GM12878 (cell line): ENCODE measurements around the gene SRSF7. TPM values are rescaled to one million over a fixed set of nuclear protein-coding genes. Genes with fewer than 3 reads are reported as not detected.

ENCODE experiments used
- ATAC-seq: fragments of 200-7000 bp; cut with Tn5 transposase; 3 replicates; pipeline ENCODE4 v1.9.1; 2020; ENCODE audit warnings: mild to moderate bottlenecking, moderate library complexity
- BruUV-seq: library from RNA; stranded (reverse); fragments of 400-500 nt; replicated peaks from 2 replicates; lab custom pipeline; 2021; lab: Mats Ljungman, UMichigan
- CTCF ChIA-PET: fragments of 300-600 bp; sonication (Branson Sonifier 250); formaldehyde crosslinking; extraction: SDS; loops from one replicate; lab custom pipeline; 2021; ENCODE audit warnings: inconsistent platforms; lab: Yijun Ruan, JAX
- POLR2A ChIA-PET: fragments of 350-600 bp; formaldehyde crosslinking; extraction: SDS; loops from one replicate; lab custom pipeline; 2021; ENCODE audit warnings: inconsistent platforms; lab: Charles Lee
- RAD21 ChIA-PET: fragments of 300-600 bp; sonication (Branson Sonifier 250); formaldehyde crosslinking; loops from one replicate; lab custom pipeline; 2023; ENCODE audit warnings: antibody characterized with exemption; ENCODE audit not compliant: unreplicated experiment; lab: Charles Lee
- SMC1A ChIA-PET: fragments of 300-600 bp; sonication (Branson Sonifier 250); formaldehyde crosslinking; loops from one replicate; lab custom pipeline; 2023; ENCODE audit not compliant: unreplicated experiment, uncharacterized antibody; lab: Charles Lee
- DNase-seq: peaks from one replicate; pipeline ENCODE4 v3.0.0-alpha.2; 2011; ENCODE audit warnings: low read depth, low spot score
- FAIRE-seq: peaks from 3 replicates; lab custom pipeline; 2011; peaks lifted over from hg19 to GRCh38; lab: Jason Lieb, UNC
- H2AFZ ChIP-seq: 2 replicates; pipeline ENCODE4 v1.6.0; 2011; ENCODE audit warnings: low read depth, low read length, control low read depth; ENCODE audit not compliant: control insufficient read depth
- H3K27ac ChIP-seq: 2 replicates; pipeline ENCODE4 v1.5.1; 2011; ENCODE audit warnings: control low read depth; ENCODE audit not compliant: control insufficient read depth, insufficient read depth
- H3K27me3 ChIP-seq, 2 experiments: replicated peaks in 1 of 2; 2 replicates each; pipeline versions ENCODE4 v1.6.0 to v1.6.1; 2011; ENCODE audit warnings: low read length in 1 of 2; ENCODE audit not compliant: control insufficient read depth in 2 of 2, insufficient read depth in 2 of 2
- H3K36me3 ChIP-seq, 2 experiments: 2 replicates each; pipeline ENCODE4 v1.5.1; 2011; ENCODE audit warnings: low read length in 1 of 2; ENCODE audit not compliant: control insufficient read depth in 2 of 2, insufficient read depth in 2 of 2
- H3K4me1 ChIP-seq: 2 replicates; pipeline ENCODE4 v1.6.1; 2011; ENCODE audit warnings: mild to moderate bottlenecking, low read length, moderate library complexity, mixed read lengths; ENCODE audit not compliant: control insufficient read depth, insufficient read depth
- H3K4me2 ChIP-seq: 2 replicates; pipeline ENCODE4 v1.6.0; 2011; ENCODE audit warnings: control low read depth; ENCODE audit not compliant: control insufficient read depth, insufficient read depth
- H3K4me3 ChIP-seq: fragments of 200-600 bp; sonication (generic); 2 replicates; pipeline ENCODE4 v1.5.1; 2016
- H3K79me2 ChIP-seq: 2 replicates; pipeline ENCODE4 v1.6.0; 2011; ENCODE audit warnings: low read length; ENCODE audit not compliant: control insufficient read depth, insufficient read depth
- H3K9ac ChIP-seq: 2 replicates; pipeline ENCODE4 v1.8.0; 2011; ENCODE audit warnings: low read length, control low read depth, mixed read lengths; ENCODE audit not compliant: control insufficient read depth, insufficient read depth
- H3K9me3 ChIP-seq: replicated peaks from 3 replicates; pipeline ENCODE4 v1.5.1; 2011; ENCODE audit warnings: mild to moderate bottlenecking, low read length; ENCODE audit not compliant: control insufficient read depth, insufficient read depth
- H4K20me1 ChIP-seq: 2 replicates; pipeline ENCODE4 v1.6.0; 2011; ENCODE audit not compliant: control insufficient read depth, insufficient read depth
- ATF2 ChIP-seq: IDR thresholded peaks from 2 replicates; pipeline ENCODE4 v1.6.1; 2012; ENCODE audit warnings: low read length, inconsistent platforms
- CREM ChIP-seq: IDR thresholded peaks from 2 replicates; pipeline ENCODE4 v1.6.1; 2014; ENCODE audit warnings: antibody characterized with exemption, low read depth
- GATAD2B ChIP-seq: fragments of 450-650 bp; conservative IDR thresholded peaks from 2 replicates; pipeline ENCODE4 v1.6.1; 2017; ENCODE audit warnings: low read depth, mild to moderate bottlenecking, moderate library complexity
- HCFC1 ChIP-seq: fragments of 150-350 bp; IDR thresholded peaks from 2 replicates; pipeline ENCODE4 v1.6.1; 2014; ENCODE audit warnings: low read length
- NR2C2 ChIP-seq: IDR thresholded peaks from 2 replicates; pipeline ENCODE4 v1.6.1; 2011; ENCODE audit warnings: borderline replicate concordance, low read depth; ENCODE audit not compliant: control insufficient read depth, insufficient read length
- NR2F1 ChIP-seq: fragments of 450-650 bp; conservative IDR thresholded peaks from 2 replicates; pipeline ENCODE4 v1.6.1; 2017; ENCODE audit warnings: mild to moderate bottlenecking
- SMAD1 ChIP-seq: fragments of 450-650 bp; IDR thresholded peaks from 2 replicates; pipeline ENCODE4 v1.6.1; 2018; ENCODE audit warnings: mild to moderate bottlenecking, low read depth; ENCODE audit not compliant: partially characterized antibody
- SUZ12 ChIP-seq: fragments of 200-600 bp; sonication (generic); IDR thresholded peaks from one replicate; pipeline ENCODE4 v1.6.1; 2018; ENCODE audit warnings: antibody characterized with exemption, mild to moderate bottlenecking; ENCODE audit not compliant: unreplicated experiment
- YY1 ChIP-seq: IDR thresholded peaks from 2 replicates; pipeline ENCODE4 v1.6.1; 2011; ENCODE audit warnings: low read depth, mild to moderate bottlenecking, low read length
- ZNF687 ChIP-seq: fragments of 450-650 bp; IDR thresholded peaks from 2 replicates; pipeline ENCODE4 v1.6.1; 2017; ENCODE audit warnings: mild to moderate bottlenecking, moderate library complexity
- WGBS: methylation state at CpG from one replicate; pipeline ENCODE4 v1.1.6; 2016; ENCODE audit warnings: low lambda C conversion rate; ENCODE audit not compliant: insufficient replicate concordance, insufficient coverage; ENCODE audit errors: missing lambda C conversion rate; 5-methylcytosine and 5-hydroxymethylcytosine counted together
- in situ Hi-C: fragments of 300-500 bp; cut with MboI; formaldehyde crosslinking; loops from 9 replicates; pipeline ENCODE4 v1.14.3; 2018; ENCODE audit warnings: mixed read lengths
- intact Hi-C: fragments of 100-400 bp; cut with micrococcal nuclease; formaldehyde crosslinking; loops from one replicate; pipeline ENCODE4 v1.14.2; 2022; ENCODE audit not compliant: unreplicated experiment
- polyA plus RNA-seq, 11 experiments: library from polyadenylated mRNA; depleted of rRNA in 4 of 11; unstranded in 6 of 11; stranded (reverse) in 5 of 11; fragments of >200 nt; fragmentation: Nextera tagmentation in 4 of 11; fragmentation: Illumina TruSeq in 1 of 11; extraction: Ambion mirVana in 4 of 11; extraction: Trizol in 1 of 11; gene quantifications; 1 replicate in 1 of 11; 2 replicates in 10 of 11; pipeline versions ENCODE4 v1.2.1 to v1.2.3, GENCODE V29; 2011 to 2016; ENCODE audit warnings: inconsistent platforms in 2 of 11, missing spikeins in 2 of 11, low read depth in 1 of 11
- total RNA-seq, 4 experiments: library from RNA; depleted of rRNA in 3 of 4; stranded (reverse); fragments of >200 nt in 3 of 4; fragmentation: Illumina TruSeq in 1 of 4; extraction: Trizol in 1 of 4; gene quantifications; 2 replicates each; pipeline versions ENCODE4 v1.2.1 to v1.2.3, GENCODE V29; 2013 to 2021

SRSF7 gene
- total and polyA plus RNA-seq, 10 of the 15 experiments (the other 5 are each of a cell fraction or from before 2014, with no cell fraction given) = 205 to 785 (median 408) TPM

- WGBS = 97% methylated on average over 14 of the region's 14 CpGs
- ChIA-PET CTCF (interaction anchor here (0.6 to 18.7 kb wide), 4 partner anchors 9 to 165 kb away, joined by 3 to 370 read pairs (median 4); no protein-coding TSS in a partner anchor), POLR2A (interaction anchor here (0.6 kb wide), 1 partner anchor 215 kb away, joined by 8 read pairs; no protein-coding TSS in a partner anchor), SMC1A (interaction anchor here (0.7 to 3.6 kb wide), 6 partner anchors 10 to 219 kb away, joined by 3 to 16 read pairs (median 3); no protein-coding TSS in a partner anchor), RAD21 (interaction anchor here (0.6 to 1.3 kb wide), 6 partner anchors 9 to 194 kb away, joined by 3 to 4 read pairs (median 4); no protein-coding TSS in a partner anchor)
- no peaks in the 10 kb centered on the region for H3K4me1 ChIP-seq
- no peak for ATAC-seq
- H3K79me2 ChIP-seq = no peaks in the 10 kb centered on the region
- no peak for DNase-seq
- no peak overlapping the region for H3K27ac ChIP-seq
- no peak overlapping the region for H3K9ac ChIP-seq
- peaks cover 2 to 6% of the 10 kb centered on the region in 2 experiments; a peak in 3 of 4 replicates for H3K36me3 ChIP-seq
- H2AFZ ChIP-seq = no peak overlapping the region
- no peak overlapping the region for H3K4me2 ChIP-seq
- no peaks in the 10 kb centered on the region for H3K9me3 ChIP-seq
- H4K20me1 ChIP-seq = no peaks in the 10 kb centered on the region
- no TSS peak for BruUV-seq
- in situ Hi-C loops = loop anchor here (5.0 kb wide), 1 partner anchor 149 kb away; no protein-coding TSS in a partner anchor
- H3K4me3 ChIP-seq = no peak overlapping the region
- no peaks in the 10 kb centered on the region for H3K27me3 ChIP-seq
- intact Hi-C loops = no loop called here
- TF ChIP-seq CREM (no peak), SUZ12 (no peak), YY1 (no peak), NR2F1 (no peak)
- FAIRE-seq = no peak
Measured at GRCh38 chr2:38731684-38732221, 19.4 kb downstream of the SRSF7 start.

- H3K27ac ChIP-seq = no peak overlapping the region
- ChIA-PET RAD21 (interaction anchor here (0.7 to 1.1 kb wide), 3 partner anchors 10 to 193 kb away, joined by 3 to 4 read pairs (median 4); no protein-coding TSS in a partner anchor), CTCF (interaction anchor here (0.6 to 18.7 kb wide), 3 partner anchors 24 to 164 kb away, joined by 3 to 370 read pairs (median 4); no protein-coding TSS in a partner anchor), SMC1A (interaction anchor here (0.8 to 1.1 kb wide), 2 partner anchors 128 to 130 kb away, joined by 3 read pairs; no protein-coding TSS in a partner anchor), POLR2A (no interaction called here)
- H3K27me3 ChIP-seq = no peaks in the 10 kb centered on the region
- no peak overlapping the region for H3K4me2 ChIP-seq
- no peak overlapping the region for H2AFZ ChIP-seq
- no peak overlapping the region for H3K4me3 ChIP-seq
- no peaks in the 10 kb centered on the region for H3K9me3 ChIP-seq
- no peak overlapping the region for H3K9ac ChIP-seq
- TF ChIP-seq GATAD2B (no peak), ZNF687 (no peak), NR2C2 (no peak), SMAD1 (no peak), YY1 (no peak), ATF2 (no peak), HCFC1 (no peak)
- no peak for FAIRE-seq
- H3K79me2 ChIP-seq = no peaks in the 10 kb centered on the region
- 97% methylated on average over 7 of the region's 7 CpGs for WGBS
- ATAC-seq = no peak
- H4K20me1 ChIP-seq = no peaks in the 10 kb centered on the region
- intact Hi-C loops (no loop called here), in situ Hi-C loops (loop anchor here (5.0 kb wide), 1 partner anchor 149 kb away; no protein-coding TSS in a partner anchor)
- H3K4me1 ChIP-seq = no peaks in the 10 kb centered on the region
- DNase-seq = no peak
- H3K36me3 ChIP-seq = peaks cover 2 to 6% of the 10 kb centered on the region in 2 experiments; a peak in 3 of 4 replicates
- BruUV-seq = no TSS peak
Measured at GRCh38 chr2:38731090-38731489, 20.1 kb downstream of the SRSF7 start.
